Activated CD4-positive, CD25-positive, alpha-beta regulatory T cell treated with anti-CD3 and anti-CD28 coated beads, Interleukin-2, amount 50 U/mL, for 24 hours (primary cell): ENCODE results near the gene GDI1.
A peak's percentile ranks its signal among the peaks of the same experiment; 100 is the strongest.

ENCODE experiments used
- ATAC-seq, 2 donors: fragments of 150-1000 bp; cut with Tn5 transposase; one replicate each; pipeline ENCODE4 v1.10.0; 2021; ENCODE audit warnings: mild to moderate bottlenecking in 1 of 2, moderate library complexity in 1 of 2

GDI1 gene

GRCh38 chrX:154409222-154409871 lies 27.6 kb upstream of the GDI1 start, which contains the start of gene DNASE1L1:
Gene DNASE1L1, minus strand, starts transcription at chrX:154409254. Its CDS starts 3,686 bp downstream, at chrX:154405568.
- ATAC-seq = no peak

GRCh38 chrX:154411981-154412340 lies 25.0 kb upstream of the GDI1 start:
- ATAC-seq = peak; percentile 78 to 88

GRCh38 chrX:154412468-154412867 lies 24.5 kb upstream of the GDI1 start:
- ATAC-seq = peak; percentile 15 to 34

GRCh38 chrX:154413142-154413541 lies 23.8 kb upstream of the GDI1 start:
- no peak for ATAC-seq

- no peak for ATAC-seq
Measured at GRCh38 chrX:154417157-154417556, 19.8 kb upstream of the GDI1 start.

- ATAC-seq = no peak
Measured at GRCh38 chrX:154419189-154419588, 17.8 kb upstream of the GDI1 start.

- no peak for ATAC-seq
Measured at GRCh38 chrX:154419688-154420401, 17.1 kb upstream of the GDI1 start.

GRCh38 chrX:154420402-154420756 lies 16.6 kb upstream of the GDI1 start:
- ATAC-seq = no peak

- no peak for ATAC-seq
Measured at GRCh38 chrX:154426916-154427770, 9.8 kb upstream of the GDI1 start.

- ATAC-seq = peak; percentile 99 to 100
Measured at GRCh38 chrX:154428176-154429171, 8.5 kb upstream of the GDI1 start, which contains the start of gene ATP6AP1. Gene ATP6AP1, plus strand, starts transcription at chrX:154428677. Its CDS starts 16 bp downstream, at chrX:154428693.

GRCh38 chrX:154429711-154430110 lies 7.2 kb upstream of the GDI1 start:
- no peak for ATAC-seq

GRCh38 chrX:154430479-154430878 lies 6.5 kb upstream of the GDI1 start:
- no peak for ATAC-seq

GRCh38 chrX:154430916-154431315 lies 6.0 kb upstream of the GDI1 start:
- no peak for ATAC-seq

- no peak for ATAC-seq
Measured at GRCh38 chrX:154431341-154431740, 5.6 kb upstream of the GDI1 start.

GRCh38 chrX:154432210-154432609 lies 4.7 kb upstream of the GDI1 start:
- no peak for ATAC-seq

- ATAC-seq = no peak
Measured at GRCh38 chrX:154433605-154434004, 3.3 kb upstream of the GDI1 start.

- ATAC-seq = no peak
Measured at GRCh38 chrX:154434394-154435168, 2.4 kb upstream of the GDI1 start.

- no peak for ATAC-seq
Measured at GRCh38 chrX:154435171-154435733, 1.7 kb upstream of the GDI1 start.

GRCh38 chrX:154436374-154436982 lies 476 bp upstream of the GDI1 start:
- ATAC-seq = peak; percentile 71 to 78
